Astrocyte (in vitro differentiated cells and primary cell): ENCODE measurements around the gene CENATAC. TPM values are rescaled to one million over a fixed set of nuclear protein-coding genes. Genes with fewer than 3 reads are reported as not detected.

Experiments used
- DNase-seq: peaks from one replicate; pipeline ENCODE4 v3.0.0-alpha.2; 2010; ENCODE audit warnings: low read depth
- FAIRE-seq: peaks from 2 replicates; lab custom pipeline; 2011; peaks lifted over from hg19 to GRCh38; lab: Jason Lieb, UNC
- H2AFZ ChIP-seq: 2 replicates; pipeline ENCODE4 v1.6.0; 2012; ENCODE audit warnings: low read depth, low read length, inconsistent platforms
- H3K27ac ChIP-seq: 2 replicates; pipeline ENCODE4 v1.5.1; 2011; ENCODE audit warnings: low read depth, low read length, inconsistent platforms
- H3K27me3 ChIP-seq: 2 replicates; pipeline ENCODE4 v1.6.0; 2011; ENCODE audit warnings: low read length, inconsistent platforms; ENCODE audit not compliant: insufficient read depth
- H3K36me3 ChIP-seq: 2 replicates; pipeline ENCODE4 v1.5.1; 2011; ENCODE audit warnings: low read length, inconsistent platforms; ENCODE audit not compliant: insufficient read depth
- H3K4me1 ChIP-seq: 2 replicates; pipeline ENCODE4 v1.5.1; 2011; ENCODE audit warnings: low read length, inconsistent platforms; ENCODE audit not compliant: insufficient read depth
- H3K4me2 ChIP-seq: 2 replicates; pipeline ENCODE4 v1.6.0; 2012; ENCODE audit warnings: low read length, inconsistent platforms
- H3K4me3 ChIP-seq: 2 replicates; pipeline ENCODE4 v1.5.1; 2011; ENCODE audit warnings: low read depth, mild to moderate bottlenecking, low read length, inconsistent platforms; ENCODE audit not compliant: insufficient read depth
- H3K79me2 ChIP-seq: 2 replicates; pipeline ENCODE4 v1.6.0; 2012; ENCODE audit warnings: mild to moderate bottlenecking, low read length, inconsistent platforms; ENCODE audit not compliant: insufficient read depth
- H3K9ac ChIP-seq: 2 replicates; pipeline ENCODE4 v1.6.0; 2012; ENCODE audit warnings: mild to moderate bottlenecking, low read length, inconsistent platforms
- H3K9me3 ChIP-seq: 2 replicates; pipeline ENCODE4 v1.5.1; 2012; ENCODE audit warnings: low read depth, mild to moderate bottlenecking, low read length, inconsistent platforms; ENCODE audit not compliant: insufficient read depth
- H4K20me1 ChIP-seq: 2 replicates; pipeline ENCODE4 v1.6.0; 2012; ENCODE audit warnings: low read length, inconsistent platforms; ENCODE audit not compliant: insufficient read depth
- H3K27ac Mint-ChIP-seq: one replicate; pipeline ENCODE4 v1.8.0; 2021; ENCODE audit warnings: mild to moderate bottlenecking, mixed read lengths; ENCODE audit not compliant: unreplicated experiment
- H3K27me3 Mint-ChIP-seq: one replicate; pipeline ENCODE4 v1.8.0; 2021; ENCODE audit warnings: low read depth, mixed read lengths; ENCODE audit not compliant: unreplicated experiment
- H3K36me3 Mint-ChIP-seq: one replicate; pipeline ENCODE4 v1.8.0; 2021; ENCODE audit warnings: low read depth, mixed read lengths; ENCODE audit not compliant: unreplicated experiment
- H3K4me1 Mint-ChIP-seq: one replicate; pipeline ENCODE4 v1.8.0; 2021; ENCODE audit warnings: low read depth, mixed read lengths; ENCODE audit not compliant: unreplicated experiment
- H3K4me3 Mint-ChIP-seq: one replicate; pipeline ENCODE4 v1.8.0; 2021; ENCODE audit warnings: mild to moderate bottlenecking, moderate library complexity, mixed read lengths; ENCODE audit not compliant: unreplicated experiment
- H3K9me3 Mint-ChIP-seq: one replicate; pipeline ENCODE4 v1.8.0; 2021; ENCODE audit warnings: mild to moderate bottlenecking, mixed read lengths; ENCODE audit not compliant: unreplicated experiment
- CTCF ChIP-seq: IDR thresholded peaks from 2 replicates; pipeline ENCODE4 v1.5.1; 2011; ENCODE audit warnings: low read depth, mild to moderate bottlenecking, inconsistent platforms, low read length, moderate library complexity; ENCODE audit not compliant: insufficient read depth
- EZH2 ChIP-seq: IDR thresholded peaks from 2 replicates; pipeline ENCODE4 v1.6.1; 2012; ENCODE audit warnings: mild to moderate bottlenecking, low read length, inconsistent platforms; ENCODE audit not compliant: insufficient read depth
- total RNA-seq: library from RNA; stranded (reverse); gene quantifications from 2 replicates; pipeline ENCODE4 v1.2.1, GENCODE V29; 2021

The CENATAC gene
- total RNA-seq, 1 donor from 2014 or later: 25.4 TPM

GRCh38 chr11:118956094-118956846 lies 41.7 kb upstream of the CENATAC start, which contains the start of gene UPK2:
UPK2 (plus strand) TSS chr11:118956298; CDS start chr11:118956351, 53 bp downstream.
- H3K9me3 Mint-ChIP-seq: no peaks in the 10 kb centered on the region
- H3K36me3 ChIP-seq: no peaks in the 10 kb centered on the region
- DNase-seq (peak; percentile 35), FAIRE-seq (peak; percentile 62)
- no peaks in the 10 kb centered on the region for H3K79me2 ChIP-seq
- no peaks in the 10 kb centered on the region for H3K9me3 ChIP-seq
- no peaks in the 10 kb centered on the region for H3K4me1 ChIP-seq
- peaks cover 24% of the 10 kb centered on the region for H3K27me3 ChIP-seq
- no peaks in the 10 kb centered on the region for H4K20me1 ChIP-seq
- no peaks in the 10 kb centered on the region for H3K4me1 Mint-ChIP-seq
- no peak within 1 kb of the TSS for H3K4me2 ChIP-seq
- no peak within 1 kb of the TSS for H3K4me3 ChIP-seq
- H3K27ac ChIP-seq: no peak within 1 kb of the TSS
- H3K27me3 Mint-ChIP-seq: peaks cover 77% of the 10 kb centered on the region
- TF ChIP-seq CTCF (peak; percentile 84), EZH2 (no peak)
- H3K9ac ChIP-seq: no peak within 1 kb of the TSS
- H3K27ac Mint-ChIP-seq: peak within 1 kb of the TSS; percentile 47
- no peaks in the 10 kb centered on the region for H3K36me3 Mint-ChIP-seq
- H3K4me3 Mint-ChIP-seq: peak within 1 kb of the TSS; percentile 35
- no peak within 1 kb of the TSS for H2AFZ ChIP-seq

DNA sequence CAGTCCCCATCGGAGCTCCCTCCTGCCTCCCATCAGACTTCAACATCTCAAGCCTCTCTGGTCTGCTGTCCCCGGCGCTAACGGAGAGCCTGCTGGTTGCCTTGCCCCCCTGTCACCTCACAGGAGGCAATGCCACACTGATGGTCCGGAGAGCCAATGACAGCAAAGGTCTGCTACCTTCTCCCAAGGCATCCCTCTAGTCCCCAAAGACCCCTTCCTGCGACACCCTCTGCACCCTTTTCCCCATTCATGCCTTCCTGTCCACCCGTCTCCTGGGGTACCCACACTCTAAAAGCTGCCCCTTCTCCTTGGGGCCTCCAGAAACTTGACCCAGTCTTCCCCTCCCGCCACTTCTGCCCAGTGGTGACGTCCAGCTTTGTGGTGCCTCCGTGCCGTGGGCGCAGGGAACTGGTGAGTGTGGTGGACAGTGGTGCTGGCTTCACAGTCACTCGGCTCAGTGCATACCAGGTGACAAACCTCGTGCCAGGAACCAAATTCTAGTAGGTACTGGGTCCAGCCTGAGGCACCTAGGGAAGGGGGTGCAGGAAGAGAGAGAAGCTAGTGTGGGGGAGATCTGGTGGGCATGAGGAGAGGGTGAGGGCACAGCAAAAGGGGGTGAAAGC lies 41.0 kb upstream of the CENATAC start:
- H3K27ac Mint-ChIP-seq: peak overlapping the region; percentile 47
- no peak overlapping the region for H2AFZ ChIP-seq
- no peak for FAIRE-seq

More for the DNA sequence above, 41.0 kb upstream of the CENATAC start:
- Mint-ChIP-seq H3K9me3 (no peaks in the 10 kb centered on the region), H3K36me3 (no peaks in the 10 kb centered on the region), H3K4me3 (no peak overlapping the region), H3K27me3 (peaks cover 73% of the 10 kb centered on the region), H3K4me1 (no peaks in the 10 kb centered on the region)
- no peak for DNase-seq
- H3K27ac ChIP-seq: no peak overlapping the region
- H4K20me1 ChIP-seq: no peaks in the 10 kb centered on the region
- no peak overlapping the region for H3K4me2 ChIP-seq
- peaks cover 24% of the 10 kb centered on the region for H3K27me3 ChIP-seq
- no peaks in the 10 kb centered on the region for H3K9me3 ChIP-seq
- no peak overlapping the region for H3K4me3 ChIP-seq
- TF ChIP-seq EZH2 (no peak), CTCF (no peak)
- no peaks in the 10 kb centered on the region for H3K36me3 ChIP-seq
- no peaks in the 10 kb centered on the region for H3K4me1 ChIP-seq
- no peak overlapping the region for H3K9ac ChIP-seq
- H3K79me2 ChIP-seq: no peaks in the 10 kb centered on the region
